ENCODE results near the gene PSMG4.

DNA sequence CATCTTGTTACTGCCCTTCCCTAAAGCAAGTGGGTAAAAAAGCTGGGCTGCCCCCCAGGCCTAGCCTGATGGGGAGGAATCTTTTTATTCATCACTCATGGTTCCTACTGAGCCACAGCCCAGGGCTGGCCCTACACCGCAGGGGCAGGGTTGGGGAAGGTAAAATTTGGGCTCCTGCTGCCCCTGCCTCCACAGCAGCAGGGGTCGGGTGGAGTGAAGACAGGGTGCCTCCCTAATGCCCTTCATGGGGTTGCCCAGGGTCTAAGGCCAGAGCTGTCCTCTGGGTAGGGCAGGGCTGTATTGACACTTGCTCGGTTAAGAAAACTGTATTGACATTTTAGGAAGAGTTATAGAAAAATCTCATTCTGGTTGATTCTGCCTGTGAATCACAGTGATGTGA lies 8.9 kb upstream of the PSMG4 start:
- TF ChIP-seq POLR2A (IDR thresholded peaks at IDR 0.05; ENCODE audit: low read depth, low read length) (no peak), TAF1 (IDR thresholded peaks at IDR 0.05; ENCODE audit: low read depth, low read length) (no peak), PAX5 (IDR thresholded peaks at IDR 0.05; ENCODE audit: insufficient read depth, low read length, severe bottlenecking) (no peak), POLR2AphosphoS5 (IDR thresholded peaks at IDR 0.05; ENCODE audit: low read depth, low read length) (no peak), SPI1 (IDR thresholded peaks at IDR 0.05; ENCODE audit: low read depth, low read length) (no peak), POU2F2 (IDR thresholded peaks at IDR 0.05; ENCODE audit: low read depth, low read length) (no peak)
